ENCODE data around the gene PDCD4. TPM values are rescaled to one million over a fixed set of nuclear protein-coding genes. Genes with fewer than 3 reads are reported as not detected.

Gene PDCD4
- total and polyA plus RNA-seq, 4 donors, result 14.7 to 94.4 (median 25.1) TPM

GRCh38 chr10:110946496-110946895, 74.8 kb downstream of the PDCD4 start:
- Histone ChIP-seq H3K36me3 (ENCODE audit: control insufficient read depth in 4 of 4, insufficient read depth in 3 of 4, low read depth in 1 of 4, low read length in 3 of 4) (no peaks in the 10 kb centered on the region), H3K27me3 (ENCODE audit: control insufficient read depth in 4 of 4, insufficient read depth in 4 of 4, low read length in 3 of 4) (no peaks in the 10 kb centered on the region), H3K27ac (ENCODE audit: low read depth in 1 of 2, low read length in 2 of 2) (no peak overlapping the region), H3K9ac (ENCODE audit: low read depth in 1 of 2, low read length in 2 of 2) (no peak overlapping the region), H3K9me3 (ENCODE audit: control insufficient read depth in 4 of 4, low read length in 3 of 4) (no peaks in the 10 kb centered on the region), H3K4me3 (ENCODE audit: low read depth in 1 of 3, low read length in 3 of 3) (no peak overlapping the region), H3K4me1 (ENCODE audit: control insufficient read depth in 4 of 4, insufficient read depth in 4 of 4, low read length in 3 of 4) (no peaks in the 10 kb centered on the region)
- WGBS, result 99% methylated on average over 1 of the region's 1 CpG
- TF ChIP-seq HNF4A (conservative IDR thresholded peaks at IDR 0.05), result no peak
- TF ChIP-seq REST (IDR thresholded peaks at IDR 0.05), result no peak
- no peak for TF ChIP-seq NR2F2 (IDR thresholded peaks at IDR 0.05)
- no peak for TF ChIP-seq MAX (IDR thresholded peaks at IDR 0.05)
- TF ChIP-seq EGR1 (IDR thresholded peaks at IDR 0.05; ENCODE audit: low read depth in 2 of 2), result no peak
- no peak for TF ChIP-seq RXRA (IDR thresholded peaks at IDR 0.05)
- no peak for TF ChIP-seq HNF4G (IDR thresholded peaks at IDR 0.05)
- TF ChIP-seq FOXA2 (IDR thresholded peaks at IDR 0.05), result no peak
- no peak for TF ChIP-seq ZBTB33 (IDR thresholded peaks at IDR 0.05)
- no peak for TF ChIP-seq JUND (IDR thresholded peaks at IDR 0.05)
- no peak for TF ChIP-seq SP1 (IDR thresholded peaks at IDR 0.05)
- no peak for TF ChIP-seq RAD21 (IDR thresholded peaks at IDR 0.05)
- TF ChIP-seq FOXA1 (IDR thresholded peaks at IDR 0.05), result no peak
- no peak for TF ChIP-seq GABPA (IDR thresholded peaks at IDR 0.05 in 1 of 2, conservative IDR thresholded peaks at IDR 0.05 in 1 of 2)
- TF ChIP-seq ATF3 (IDR thresholded peaks at IDR 0.05), result no peak
- no peak for TF ChIP-seq YY1 (IDR thresholded peaks at IDR 0.05)
- no peak for TF ChIP-seq CTCF (IDR thresholded peaks at IDR 0.05; ENCODE audit: low read depth, low read length, missing input control)
- TF ChIP-seq TAF1 (conservative IDR thresholded peaks at IDR 0.05), result no peak
- DNase-seq (ENCODE audit: low spot score), result no peak

All from liver (tissue), 9 donors.